ENCODE results near the gene RGL3.

Gene RGL3

DNA sequence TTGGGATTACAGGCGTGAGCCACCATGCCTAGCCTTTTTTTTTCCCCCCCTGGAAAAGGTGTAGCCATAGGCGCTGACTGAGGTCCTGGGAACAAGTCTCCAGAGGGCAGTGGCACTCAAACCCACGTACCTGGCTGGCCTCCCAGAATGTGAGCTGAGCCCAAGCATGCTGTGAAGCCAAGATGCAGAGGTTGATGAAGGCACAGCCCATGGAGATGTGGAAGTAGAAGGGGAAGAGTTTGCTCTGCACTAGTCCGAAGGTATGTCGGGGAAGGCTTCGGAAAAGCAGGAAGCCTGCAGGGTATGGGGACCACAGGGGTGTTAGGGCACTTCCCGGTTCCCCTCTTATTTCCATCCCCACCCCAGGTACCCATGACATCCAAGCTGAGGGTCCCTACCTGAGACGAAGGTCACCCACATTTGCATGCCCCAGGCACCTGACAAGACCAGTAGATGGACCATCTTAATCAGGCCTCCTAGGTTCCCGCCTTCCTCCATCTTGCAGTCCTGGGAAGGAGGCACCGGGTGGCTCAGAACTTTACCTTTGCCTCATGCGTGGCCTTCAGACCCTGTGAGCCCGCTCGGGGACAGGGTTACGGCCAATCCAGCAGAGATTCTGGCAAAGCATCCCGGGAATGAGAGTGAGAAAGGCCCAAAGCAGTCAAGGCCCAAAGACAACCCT, 73.9 kb downstream of the RGL3 start:
- no peaks in the 10 kb centered on the region for H4K20me1 ChIP-seq
- H3K4me2 ChIP-seq, result peak overlapping the region; percentile 89 to 98 (median 96)
- peaks cover 4 to 19% (median 11%) of the 10 kb centered on the region in 11 experiments; a peak in 19 of 22 replicates for H3K9me3 ChIP-seq (replicated peaks in 1 of 11)
- H3K4me3 ChIP-seq, result peak overlapping the region; percentile 72 to 89 (median 80)
- peaks cover 34 to 52% (median 48%) of the 10 kb centered on the region in 10 experiments for H3K4me1 ChIP-seq
- H3K9ac ChIP-seq, result peak overlapping the region; percentile 77 to 92 (median 88)
- H3K27ac ChIP-seq, result peak overlapping the region in 10 of 11 experiments; percentile 81 to 93 (median 88); a peak in 19 of 22 replicates
- H3K27me3 ChIP-seq, result no peaks in the 10 kb centered on the region
- no peak for TF ChIP-seq Cebpa-rat (IDR thresholded peaks at IDR 0.05)
- H3K36me3 ChIP-seq, result peaks cover 4 to 33% (median 16%) of the 10 kb centered on the region in 11 experiments; a peak in 20 of 22 replicates
